ENCODE data around the gene SLC39A1. TPM values are rescaled to one million over a fixed set of nuclear protein-coding genes. Genes with fewer than 3 reads are reported as not detected.
A peak's percentile ranks its signal among the peaks of the same experiment; 100 is the strongest.

Gene SLC39A1
- total RNA-seq, 6 donors from 2014 or later = 41.9 to 145 (median 102) TPM

GRCh38 chr1:153967107-153967999 lies 4.0 kb upstream of the SLC39A1 start, which contains the start of gene CREB3L4:
TSS of gene CREB3L4 (plus strand) at chr1:153967902. CDS start at chr1:153968526, 624 bp downstream.
- Histone ChIP-seq H3K36me3 (no peaks in the 10 kb centered on the region), H3K27ac (peak within 1 kb of the TSS; percentile 81 to 97 (median 86)), H3K4me1 (peaks cover 37 to 55% (median 40%) of the 10 kb centered on the region in 4 donors), H3K9me3 (no peaks in the 10 kb centered on the region), H3K27me3 (no peaks in the 10 kb centered on the region), H3K4me3 (peak within 1 kb of the TSS; percentile 27 to 62 (median 57))
- 0 to 1% methylated on average over 41 to 45 of the region's 60 CpGs for WGBS, 2 donors
- ATAC-seq (ENCODE audit: low FRiP score in 2 of 2) (peak; percentile 93 to 95), DNase-seq (peak; percentile 93 to 96)
- TF ChIP-seq, protein P1, sequence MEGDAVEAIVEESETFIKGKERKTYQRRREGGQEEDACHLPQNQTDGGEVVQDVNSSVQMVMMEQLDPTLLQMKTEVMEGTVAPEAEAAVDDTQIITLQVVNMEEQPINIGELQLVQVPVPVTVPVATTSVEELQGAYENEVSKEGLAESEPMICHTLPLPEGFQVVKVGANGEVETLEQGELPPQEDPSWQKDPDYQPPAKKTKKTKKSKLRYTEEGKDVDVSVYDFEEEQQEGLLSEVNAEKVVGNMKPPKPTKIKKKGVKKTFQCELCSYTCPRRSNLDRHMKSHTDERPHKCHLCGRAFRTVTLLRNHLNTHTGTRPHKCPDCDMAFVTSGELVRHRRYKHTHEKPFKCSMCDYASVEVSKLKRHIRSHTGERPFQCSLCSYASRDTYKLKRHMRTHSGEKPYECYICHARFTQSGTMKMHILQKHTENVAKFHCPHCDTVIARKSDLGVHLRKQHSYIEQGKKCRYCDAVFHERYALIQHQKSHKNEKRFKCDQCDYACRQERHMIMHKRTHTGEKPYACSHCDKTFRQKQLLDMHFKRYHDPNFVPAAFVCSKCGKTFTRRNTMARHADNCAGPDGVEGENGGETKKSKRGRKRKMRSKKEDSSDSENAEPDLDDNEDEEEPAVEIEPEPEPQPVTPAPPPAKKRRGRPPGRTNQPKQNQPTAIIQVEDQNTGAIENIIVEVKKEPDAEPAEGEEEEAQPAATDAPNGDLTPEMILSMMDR (IDR thresholded peaks at IDR 0.05) = peak; percentile 23 to 52 (median 42)
- TF ChIP-seq POLR2A (IDR thresholded peaks at IDR 0.05) = peak in 3 of 4 donors; percentile 83 to 88 (median 86)
- TF ChIP-seq EP300 (IDR thresholded peaks at IDR 0.05) = peak in 1 of 4 donors; percentile 23
- peak; percentile 78 to 97 for TF ChIP-seq POLR2AphosphoS5 (IDR thresholded peaks at IDR 0.05)

- Histone ChIP-seq H3K4me1 (peaks cover 60 to 85% (median 65%) of the 10 kb centered on the region in 4 donors), H3K27ac (peak overlapping the region; percentile 94 to 98 (median 97)), H3K9me3 (no peaks in the 10 kb centered on the region), H3K4me3 (peak overlapping the region; percentile 56 to 75 (median 68)), H3K27me3 (no peaks in the 10 kb centered on the region), H3K36me3 (peaks cover 0 to 28% (median 11%) of the 10 kb centered on the region in 4 donors)
- ATAC-seq (ENCODE audit: low FRiP score in 2 of 2) (no peak), DNase-seq (peak; percentile 56 to 86)
- 0 to 4% methylated on average over 17 to 22 of the region's 22 CpGs for WGBS, 2 donors
- no peak for TF ChIP-seq POLR2AphosphoS5 (IDR thresholded peaks at IDR 0.05)
- peak in 1 of 4 donors; percentile 10 for TF ChIP-seq POLR2A (IDR thresholded peaks at IDR 0.05)
Measured at GRCh38 chr1:153963850-153964331, 554 bp upstream of the SLC39A1 start.

DNA sequence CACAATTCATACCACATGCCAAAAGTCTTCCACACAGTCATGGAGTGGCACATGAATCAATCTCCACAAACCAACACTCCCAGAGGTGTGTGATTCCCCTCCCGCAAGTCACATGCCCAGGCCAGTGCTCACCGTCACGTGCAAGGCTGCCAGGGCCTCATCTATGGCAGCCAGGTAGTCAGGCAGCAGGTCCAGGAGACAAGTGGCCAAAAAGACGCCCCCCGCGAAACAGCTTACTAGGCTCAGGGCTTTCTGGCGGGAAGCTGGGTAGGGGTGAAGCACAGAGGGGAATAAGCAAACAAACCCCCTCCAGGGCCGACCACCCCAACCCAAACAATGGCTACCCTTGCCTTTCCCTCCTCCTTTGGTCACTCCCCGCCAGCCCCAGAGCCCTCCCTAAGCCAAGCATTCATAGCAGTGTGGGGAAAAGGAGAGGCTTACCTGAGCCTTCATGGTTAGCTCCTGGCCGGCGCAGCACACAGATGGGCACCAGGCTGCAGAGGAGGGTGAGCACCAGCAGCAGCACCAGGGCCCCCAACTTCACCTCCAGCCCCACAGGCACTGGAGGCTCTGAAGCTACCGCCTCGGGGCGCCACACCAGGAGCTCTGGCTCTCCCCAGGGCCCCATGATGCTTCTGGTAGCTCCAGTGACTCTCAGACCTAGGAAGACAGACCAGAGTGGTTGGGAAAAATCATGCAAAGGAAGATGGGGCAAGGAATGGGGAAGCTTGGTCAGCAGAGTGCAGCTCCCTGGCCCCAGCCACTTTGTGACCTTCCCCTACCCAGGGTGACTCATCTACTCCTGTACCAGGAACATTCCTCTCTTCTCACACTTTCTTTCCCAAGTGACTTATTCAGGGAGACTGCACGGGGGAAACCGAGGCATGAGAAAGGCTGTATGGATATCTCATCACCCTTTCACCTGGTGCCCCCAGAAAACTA lies 978 bp downstream of the SLC39A1 start:
- H3K4me1 ChIP-seq = peaks cover 54 to 78% (median 62%) of the 10 kb centered on the region in 4 donors
- H3K27me3 ChIP-seq = no peaks in the 10 kb centered on the region
- ATAC-seq (ENCODE audit: low FRiP score in 2 of 2) = peak in 1 of 2 donors; percentile 23
- peak in 1 of 2 donors; percentile 26 for TF ChIP-seq POLR2AphosphoS5 (IDR thresholded peaks at IDR 0.05)
- TF ChIP-seq POLR2A (IDR thresholded peaks at IDR 0.05) = no peak
- TF ChIP-seq, protein P1 (IDR thresholded peaks at IDR 0.05) = no peak
- peak in 1 of 4 donors; percentile 25 for TF ChIP-seq EP300 (IDR thresholded peaks at IDR 0.05)
- H3K27ac ChIP-seq = peak overlapping the region; percentile 94 to 98 (median 97)
- peak; percentile 56 to 83 for DNase-seq
- H3K36me3 ChIP-seq = peaks cover 0 to 28% (median 11%) of the 10 kb centered on the region in 4 donors
- WGBS, 2 donors = 41 to 50% methylated on average over 13 to 16 of the region's 16 CpGs
- H3K9me3 ChIP-seq = no peaks in the 10 kb centered on the region
- peak overlapping the region; percentile 56 to 75 (median 68) for H3K4me3 ChIP-seq

- Histone ChIP-seq H3K4me1 (peaks cover 59 to 81% (median 67%) of the 10 kb centered on the region in 4 donors), H3K4me3 (peak overlapping the region in 2 of 4 donors; percentile 56 to 72), H3K27ac (peak overlapping the region; percentile 94 to 98 (median 97)), H3K36me3 (peaks cover 0 to 28% (median 11%) of the 10 kb centered on the region in 4 donors), H3K9me3 (no peaks in the 10 kb centered on the region), H3K27me3 (no peaks in the 10 kb centered on the region)
- ATAC-seq (ENCODE audit: low FRiP score in 2 of 2) = no peak
- TF ChIP-seq, protein P1 (IDR thresholded peaks at IDR 0.05) = no peak
- TF ChIP-seq POLR2A (IDR thresholded peaks at IDR 0.05) = no peak
- TF ChIP-seq POLR2AphosphoS5 (IDR thresholded peaks at IDR 0.05) = no peak
- no peak for TF ChIP-seq EP300 (IDR thresholded peaks at IDR 0.05)
- no peak for DNase-seq
- 80 to 83% methylated on average over 4 of the region's 4 CpGs for WGBS, 2 donors
Measured at GRCh38 chr1:153961421-153961820, 1.9 kb downstream of the SLC39A1 start.

Data from upper lobe of left lung (tissue), 6 donors.